HepG2 (cell line): ENCODE results near the gene COBLL1.

Experiments
- DR1 ChIP-seq: sonication (generic); formaldehyde crosslinking; IDR thresholded peaks from 2 replicates; pipeline ENCODE4 v1.8.0; 2021; ENCODE audit warnings: mild to moderate bottlenecking, missing genetic modification reagents, inconsistent platforms
- ELF4 ChIP-seq: sonication (generic); formaldehyde crosslinking; IDR thresholded peaks from 2 replicates; pipeline ENCODE4 v1.5.0; 2020; ENCODE audit warnings: missing genetic modification reagents, mild to moderate bottlenecking, moderate library complexity, borderline replicate concordance
- EZH2 ChIP-seq: conservative IDR thresholded peaks from 2 replicates; pipeline ENCODE4 v1.6.1; 2012; ENCODE audit warnings: mild to moderate bottlenecking, low read depth, low read length, moderate library complexity
- FOXJ3 ChIP-seq: sonication (generic); formaldehyde crosslinking; IDR thresholded peaks from 2 replicates; pipeline ENCODE4 v1.4.0; 2020; ENCODE audit warnings: missing genetic modification reagents, mild to moderate bottlenecking, borderline replicate concordance
- MAFG ChIP-seq: sonication (generic); formaldehyde crosslinking; IDR thresholded peaks from 2 replicates; pipeline ENCODE4 v1.5.1; 2020; ENCODE audit warnings: mild to moderate bottlenecking, missing genetic modification reagents
- USF2 ChIP-seq, 2 experiments: sonication (generic) in 1 of 2; formaldehyde crosslinking in 1 of 2; IDR thresholded peaks; 2 replicates each; pipeline versions ENCODE4 v1.5.1 to v1.6.1; 2011 to 2020; ENCODE audit warnings: borderline replicate concordance in 1 of 2, low read depth in 1 of 2, low read length in 1 of 2, mild to moderate bottlenecking in 1 of 2, missing genetic modification reagents in 1 of 2, moderate library complexity in 1 of 2
- ZFX ChIP-seq: sonication (generic); formaldehyde crosslinking; IDR thresholded peaks from 2 replicates; pipeline ENCODE4 v1.4.0; 2020; ENCODE audit warnings: mild to moderate bottlenecking, low read depth, missing genetic modification reagents, moderate library complexity
- TF ChIP-seq, protein P1 (sequence below): sonication (generic); formaldehyde crosslinking; IDR thresholded peaks from 2 replicates; pipeline ENCODE4 v1.5.0; 2020; ENCODE audit warnings: mild to moderate bottlenecking, missing genetic modification reagents, moderate library complexity

DNA sequence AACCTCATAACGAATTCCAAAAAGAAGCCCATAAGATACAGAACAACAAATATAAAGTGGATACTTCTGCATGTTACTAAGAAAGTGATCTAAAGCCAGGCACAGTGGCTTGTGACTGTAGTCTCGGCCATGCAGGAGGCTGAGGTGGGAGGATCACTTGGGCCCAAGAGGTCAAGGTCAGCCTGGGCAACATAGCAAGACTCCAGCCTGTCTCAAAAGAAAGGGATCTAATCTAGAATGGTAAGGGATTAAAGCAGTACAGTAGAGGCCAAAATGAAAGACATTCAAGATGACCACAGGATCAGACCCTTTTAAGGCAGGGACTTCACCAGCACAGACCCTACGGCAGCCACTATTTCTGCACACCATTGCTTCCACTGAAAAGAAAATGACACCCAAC, 3.8 kb downstream of the COBLL1 start:
- TF ChIP-seq USF2 (IDR thresholded peaks at IDR 0.05; ENCODE audit: low read depth, low read length) (no peak), USF2 (CRISPR knock-in tag; IDR thresholded peaks at IDR 0.05; ENCODE audit: borderline replicate concordance) (no peak), FOXJ3 (no peak), ZFX (CRISPR knock-in tag) (no peak), ELF4 (no peak), MAFG (CRISPR knock-in tag) (no peak), DR1 (CRISPR knock-in tag) (no peak), EZH2 (no peak)
- TF ChIP-seq, protein P1, sequence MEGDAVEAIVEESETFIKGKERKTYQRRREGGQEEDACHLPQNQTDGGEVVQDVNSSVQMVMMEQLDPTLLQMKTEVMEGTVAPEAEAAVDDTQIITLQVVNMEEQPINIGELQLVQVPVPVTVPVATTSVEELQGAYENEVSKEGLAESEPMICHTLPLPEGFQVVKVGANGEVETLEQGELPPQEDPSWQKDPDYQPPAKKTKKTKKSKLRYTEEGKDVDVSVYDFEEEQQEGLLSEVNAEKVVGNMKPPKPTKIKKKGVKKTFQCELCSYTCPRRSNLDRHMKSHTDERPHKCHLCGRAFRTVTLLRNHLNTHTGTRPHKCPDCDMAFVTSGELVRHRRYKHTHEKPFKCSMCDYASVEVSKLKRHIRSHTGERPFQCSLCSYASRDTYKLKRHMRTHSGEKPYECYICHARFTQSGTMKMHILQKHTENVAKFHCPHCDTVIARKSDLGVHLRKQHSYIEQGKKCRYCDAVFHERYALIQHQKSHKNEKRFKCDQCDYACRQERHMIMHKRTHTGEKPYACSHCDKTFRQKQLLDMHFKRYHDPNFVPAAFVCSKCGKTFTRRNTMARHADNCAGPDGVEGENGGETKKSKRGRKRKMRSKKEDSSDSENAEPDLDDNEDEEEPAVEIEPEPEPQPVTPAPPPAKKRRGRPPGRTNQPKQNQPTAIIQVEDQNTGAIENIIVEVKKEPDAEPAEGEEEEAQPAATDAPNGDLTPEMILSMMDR (CRISPR knock-in tag): no peak
